Measurements from ENCODE around the gene PICALM. TPM values are rescaled to one million over a fixed set of nuclear protein-coding genes. Genes with fewer than 3 reads are reported as not detected.

PICALM gene
- total and polyA plus RNA-seq, 2 of the 13 experiments (the other 11 are each of a cell fraction or from before 2014, with no cell fraction given) = 97.6 to 154 TPM

- TF ChIP-seq ZNF547 (CRISPR knock-in tag; IDR thresholded peaks at IDR 0.05) (no peak), ZNF34 (CRISPR knock-in tag; IDR thresholded peaks at IDR 0.05; ENCODE audit: borderline replicate concordance) (no peak), YY1 (IDR thresholded peaks at IDR 0.05; ENCODE audit: insufficient read depth, insufficient replicate concordance, low read depth, low read length) (no peak), MXD3 (CRISPR knock-in tag; IDR thresholded peaks at IDR 0.05) (no peak), SKIL (CRISPR knock-in tag; IDR thresholded peaks at IDR 0.05; ENCODE audit: borderline replicate concordance) (no peak), CEBPB (IDR thresholded peaks at IDR 0.05; ENCODE audit: borderline replicate concordance, low read depth, low read length) (no peak), MYNN (CRISPR knock-in tag; IDR thresholded peaks at IDR 0.05; ENCODE audit: low read depth) (no peak), CEBPG (CRISPR knock-in tag; IDR thresholded peaks at IDR 0.05) (peak; percentile 53), ZNF513 (CRISPR knock-in tag; conservative IDR thresholded peaks at IDR 0.05) (no peak), MAF1 (CRISPR knock-in tag; IDR thresholded peaks at IDR 0.05; ENCODE audit: borderline replicate concordance) (no peak), NR2F1 (CRISPR knock-in tag; IDR thresholded peaks at IDR 0.05) (peak; percentile 44 to 62; a peak in 3 of 4 replicates), RARA (CRISPR knock-in tag; IDR thresholded peaks at IDR 0.05) (peak; percentile 92), JUND (CRISPR knock-in tag; IDR thresholded peaks at IDR 0.05) (no peak), ASH2L (IDR thresholded peaks at IDR 0.05; ENCODE audit: insufficient read length, low read depth, low read length) (no peak), ZNF460 (CRISPR knock-in tag; IDR thresholded peaks at IDR 0.05; ENCODE audit: borderline replicate concordance) (no peak), BCL6 (CRISPR knock-in tag; IDR thresholded peaks at IDR 0.05) (peak; percentile 85), ZNF503 (CRISPR knock-in tag; IDR thresholded peaks at IDR 0.05) (peak; percentile 75), ZNF263 (CRISPR knock-in tag; IDR thresholded peaks at IDR 0.05) (peak; percentile 15; the same call in 1 of the 2 replicates), TARDBP (CRISPR knock-in tag; IDR thresholded peaks at IDR 0.05) (peak; percentile 45; the same call in 1 of the 2 replicates), ZFY (CRISPR knock-in tag; IDR thresholded peaks at IDR 0.05) (no peak), RNF2 (conservative IDR thresholded peaks at IDR 0.05; ENCODE audit: low read depth) (no peak), ARNTL (CRISPR knock-in tag; IDR thresholded peaks at IDR 0.05) (0 out of 2 replicates have a peak, but pooled peaks have one; percentile 42), SRSF4 (IDR thresholded peaks at IDR 0.05; ENCODE audit: low read depth, low read length, poor library complexity, severe bottlenecking) (no peak), ATF6 (CRISPR knock-in tag; conservative IDR thresholded peaks at IDR 0.05) (no peak)
Measured at GRCh38 chr11:85923455-85923854, 145.4 kb downstream of the PICALM start (continued).
